Mesenteric fat pad (tissue), 1 donor: ENCODE measurements around the gene BAG3. TPM values are rescaled to one million over a fixed set of nuclear protein-coding genes. Genes with fewer than 3 reads are reported as not detected.
"Not testable (repeated sequence)": the region's sequence is repeated elsewhere in the genome, so short reads cannot be mapped to it uniquely, and the experiment has no call there.

Source experiments
- DNase-seq: peaks from one replicate; pipeline ENCODE4 v3.0.0-alpha.2; 2020; ENCODE audit warnings: low spot score
- long read RNA-seq: library from polyadenylated mRNA; unstranded; transcript quantifications from one replicate; pipeline ENCODE4 v2.0.0, GENCODE V29; 2020
- total RNA-seq: library from RNA; stranded (reverse); fragmentation: NEBNext Ultra II Directional; extraction: Animal tissue kit (Norgen Biotek cat#: 25700); gene quantifications from one replicate; pipeline ENCODE4 v1.2.1, GENCODE V29; 2021
- donor health status: DM: yes; HTN: yes; CAD: no.

BAG3 gene
- 83.3 TPM for total RNA-seq
- long read RNA-seq, transcript BAG3-201 (4 exons, 2,571 nt) = major isoform, 41 of 94 reads
- long read RNA-seq, partial matches to known transcripts = 36 of 94 reads
- long read RNA-seq, other reads (novel, unspliced or antisense) = 17 of 94 reads

- DNase-seq = peak; percentile 98
These were observed at the start of gene BAG3 for GRCh38 chr10:119650692-119651513. BAG3 (plus strand) TSS chr10:119651380; CDS start chr10:119651676, 296 bp downstream.

GRCh38 chr10:119602241-119603095 is 48.7 kb upstream of the BAG3 start:
- no peak for DNase-seq

GRCh38 chr10:119604468-119604867 is 46.7 kb upstream of the BAG3 start:
- no peak for DNase-seq

- DNase-seq = no peak
These were observed 42.6 kb upstream of the BAG3 start for GRCh38 chr10:119608316-119609155.

GRCh38 chr10:119609516-119609915 is 41.7 kb upstream of the BAG3 start:
- DNase-seq = no peak

- DNase-seq = no peak
These were observed 39.7 kb upstream of the BAG3 start for GRCh38 chr10:119611433-119611832.

- DNase-seq = no peak
These were observed 37.4 kb upstream of the BAG3 start for GRCh38 chr10:119613741-119614140.

GRCh38 chr10:119614686-119615085 is 36.5 kb upstream of the BAG3 start:
- DNase-seq = no peak

- DNase-seq = no peak
These were observed 34.2 kb upstream of the BAG3 start for GRCh38 chr10:119616882-119617570.

GRCh38 chr10:119619215-119619614 is 32.0 kb upstream of the BAG3 start:
- no peak for DNase-seq

GRCh38 chr10:119619811-119620210 is 31.4 kb upstream of the BAG3 start:
- DNase-seq = not testable (repeated sequence)

GRCh38 chr10:119620241-119621077 is 30.7 kb upstream of the BAG3 start:
- DNase-seq = no peak

GRCh38 chr10:119621078-119621384 is 30.1 kb upstream of the BAG3 start:
- no peak for DNase-seq

- no peak for DNase-seq
These were observed 25.5 kb upstream of the BAG3 start for GRCh38 chr10:119625570-119626280.

- no peak for DNase-seq
These were observed 20.9 kb upstream of the BAG3 start for GRCh38 chr10:119630300-119630699.

GRCh38 chr10:119633538-119634218 is 17.5 kb upstream of the BAG3 start:
- no peak for DNase-seq

GRCh38 chr10:119634219-119634544 is 17.0 kb upstream of the BAG3 start:
- DNase-seq = no peak

GRCh38 chr10:119637631-119638030 is 13.5 kb upstream of the BAG3 start:
- no peak for DNase-seq

- no peak for DNase-seq
These were observed 12.2 kb upstream of the BAG3 start for GRCh38 chr10:119638982-119639381.
